ENCODE measurements around the gene NOS1AP. TPM values are rescaled to one million over a fixed set of nuclear protein-coding genes. Genes with fewer than 3 reads are reported as not detected.

NOS1AP gene
- total and polyA plus RNA-seq, 9 of the 15 experiments (the other 6 are each of a cell fraction or from before 2014, with no cell fraction given), result 0.07 to 1.5 (median 0.22) TPM

DNA sequence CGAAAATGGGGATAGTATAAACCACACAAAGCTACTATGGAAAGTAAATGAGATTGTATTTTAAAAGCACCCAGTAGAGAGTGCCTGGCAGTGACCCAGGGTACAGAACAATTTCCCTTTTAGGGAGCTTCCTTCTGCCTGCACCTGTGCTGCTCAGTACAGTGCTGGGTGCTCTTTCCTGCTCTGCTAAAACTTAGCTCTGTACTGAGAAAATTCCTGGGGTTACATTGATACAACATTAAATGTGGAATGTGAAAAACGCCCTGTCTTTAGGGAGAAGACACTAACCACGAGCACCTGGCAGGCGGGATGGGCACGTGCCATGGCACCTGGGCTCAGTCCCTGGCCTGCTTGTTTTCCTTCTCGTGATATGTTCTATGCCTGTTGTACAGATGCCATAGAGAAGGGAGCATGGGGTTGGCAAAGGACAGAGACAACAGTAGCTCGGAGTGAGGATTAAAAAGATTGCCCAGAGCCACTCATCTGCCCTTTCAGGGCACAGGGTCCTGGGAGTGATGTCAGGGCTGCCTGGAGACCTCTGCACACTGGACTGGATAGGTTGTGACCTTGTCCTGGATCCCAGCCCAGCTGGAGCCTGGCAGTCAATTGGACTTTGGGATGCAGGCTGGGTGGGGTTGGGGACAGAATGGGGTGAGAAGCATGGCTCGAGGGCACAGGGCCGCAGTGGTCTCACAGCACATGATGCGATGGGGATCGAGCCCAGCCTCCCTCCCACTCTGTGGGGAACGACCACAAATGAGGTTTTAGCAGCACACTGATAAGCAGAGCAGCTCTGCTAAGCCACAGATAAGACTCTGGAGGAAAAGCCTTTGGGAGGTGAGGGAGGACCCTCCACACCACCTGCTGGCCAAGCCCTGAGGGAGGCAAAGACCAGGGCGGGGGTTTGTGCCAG, 302.9 kb downstream of the NOS1AP start (continued):
- TF ChIP-seq NKRF (IDR thresholded peaks at IDR 0.05; ENCODE audit: borderline replicate concordance) (no peak), SAP30 (IDR thresholded peaks at IDR 0.05; ENCODE audit: borderline replicate concordance, insufficient read depth, low read depth, low read length, poor library complexity, severe bottlenecking) (no peak), NCOA1 (IDR thresholded peaks at IDR 0.05; ENCODE audit: low read depth) (peak; percentile 62; the same call in 1 of the 2 replicates), CBX2 (IDR thresholded peaks at IDR 0.05; ENCODE audit: insufficient read depth, low read length, poor library complexity, severe bottlenecking) (no peak), ZNF217 (CRISPR knock-in tag; IDR thresholded peaks at IDR 0.05) (no peak)
- TF ChIP-seq, protein P1, sequence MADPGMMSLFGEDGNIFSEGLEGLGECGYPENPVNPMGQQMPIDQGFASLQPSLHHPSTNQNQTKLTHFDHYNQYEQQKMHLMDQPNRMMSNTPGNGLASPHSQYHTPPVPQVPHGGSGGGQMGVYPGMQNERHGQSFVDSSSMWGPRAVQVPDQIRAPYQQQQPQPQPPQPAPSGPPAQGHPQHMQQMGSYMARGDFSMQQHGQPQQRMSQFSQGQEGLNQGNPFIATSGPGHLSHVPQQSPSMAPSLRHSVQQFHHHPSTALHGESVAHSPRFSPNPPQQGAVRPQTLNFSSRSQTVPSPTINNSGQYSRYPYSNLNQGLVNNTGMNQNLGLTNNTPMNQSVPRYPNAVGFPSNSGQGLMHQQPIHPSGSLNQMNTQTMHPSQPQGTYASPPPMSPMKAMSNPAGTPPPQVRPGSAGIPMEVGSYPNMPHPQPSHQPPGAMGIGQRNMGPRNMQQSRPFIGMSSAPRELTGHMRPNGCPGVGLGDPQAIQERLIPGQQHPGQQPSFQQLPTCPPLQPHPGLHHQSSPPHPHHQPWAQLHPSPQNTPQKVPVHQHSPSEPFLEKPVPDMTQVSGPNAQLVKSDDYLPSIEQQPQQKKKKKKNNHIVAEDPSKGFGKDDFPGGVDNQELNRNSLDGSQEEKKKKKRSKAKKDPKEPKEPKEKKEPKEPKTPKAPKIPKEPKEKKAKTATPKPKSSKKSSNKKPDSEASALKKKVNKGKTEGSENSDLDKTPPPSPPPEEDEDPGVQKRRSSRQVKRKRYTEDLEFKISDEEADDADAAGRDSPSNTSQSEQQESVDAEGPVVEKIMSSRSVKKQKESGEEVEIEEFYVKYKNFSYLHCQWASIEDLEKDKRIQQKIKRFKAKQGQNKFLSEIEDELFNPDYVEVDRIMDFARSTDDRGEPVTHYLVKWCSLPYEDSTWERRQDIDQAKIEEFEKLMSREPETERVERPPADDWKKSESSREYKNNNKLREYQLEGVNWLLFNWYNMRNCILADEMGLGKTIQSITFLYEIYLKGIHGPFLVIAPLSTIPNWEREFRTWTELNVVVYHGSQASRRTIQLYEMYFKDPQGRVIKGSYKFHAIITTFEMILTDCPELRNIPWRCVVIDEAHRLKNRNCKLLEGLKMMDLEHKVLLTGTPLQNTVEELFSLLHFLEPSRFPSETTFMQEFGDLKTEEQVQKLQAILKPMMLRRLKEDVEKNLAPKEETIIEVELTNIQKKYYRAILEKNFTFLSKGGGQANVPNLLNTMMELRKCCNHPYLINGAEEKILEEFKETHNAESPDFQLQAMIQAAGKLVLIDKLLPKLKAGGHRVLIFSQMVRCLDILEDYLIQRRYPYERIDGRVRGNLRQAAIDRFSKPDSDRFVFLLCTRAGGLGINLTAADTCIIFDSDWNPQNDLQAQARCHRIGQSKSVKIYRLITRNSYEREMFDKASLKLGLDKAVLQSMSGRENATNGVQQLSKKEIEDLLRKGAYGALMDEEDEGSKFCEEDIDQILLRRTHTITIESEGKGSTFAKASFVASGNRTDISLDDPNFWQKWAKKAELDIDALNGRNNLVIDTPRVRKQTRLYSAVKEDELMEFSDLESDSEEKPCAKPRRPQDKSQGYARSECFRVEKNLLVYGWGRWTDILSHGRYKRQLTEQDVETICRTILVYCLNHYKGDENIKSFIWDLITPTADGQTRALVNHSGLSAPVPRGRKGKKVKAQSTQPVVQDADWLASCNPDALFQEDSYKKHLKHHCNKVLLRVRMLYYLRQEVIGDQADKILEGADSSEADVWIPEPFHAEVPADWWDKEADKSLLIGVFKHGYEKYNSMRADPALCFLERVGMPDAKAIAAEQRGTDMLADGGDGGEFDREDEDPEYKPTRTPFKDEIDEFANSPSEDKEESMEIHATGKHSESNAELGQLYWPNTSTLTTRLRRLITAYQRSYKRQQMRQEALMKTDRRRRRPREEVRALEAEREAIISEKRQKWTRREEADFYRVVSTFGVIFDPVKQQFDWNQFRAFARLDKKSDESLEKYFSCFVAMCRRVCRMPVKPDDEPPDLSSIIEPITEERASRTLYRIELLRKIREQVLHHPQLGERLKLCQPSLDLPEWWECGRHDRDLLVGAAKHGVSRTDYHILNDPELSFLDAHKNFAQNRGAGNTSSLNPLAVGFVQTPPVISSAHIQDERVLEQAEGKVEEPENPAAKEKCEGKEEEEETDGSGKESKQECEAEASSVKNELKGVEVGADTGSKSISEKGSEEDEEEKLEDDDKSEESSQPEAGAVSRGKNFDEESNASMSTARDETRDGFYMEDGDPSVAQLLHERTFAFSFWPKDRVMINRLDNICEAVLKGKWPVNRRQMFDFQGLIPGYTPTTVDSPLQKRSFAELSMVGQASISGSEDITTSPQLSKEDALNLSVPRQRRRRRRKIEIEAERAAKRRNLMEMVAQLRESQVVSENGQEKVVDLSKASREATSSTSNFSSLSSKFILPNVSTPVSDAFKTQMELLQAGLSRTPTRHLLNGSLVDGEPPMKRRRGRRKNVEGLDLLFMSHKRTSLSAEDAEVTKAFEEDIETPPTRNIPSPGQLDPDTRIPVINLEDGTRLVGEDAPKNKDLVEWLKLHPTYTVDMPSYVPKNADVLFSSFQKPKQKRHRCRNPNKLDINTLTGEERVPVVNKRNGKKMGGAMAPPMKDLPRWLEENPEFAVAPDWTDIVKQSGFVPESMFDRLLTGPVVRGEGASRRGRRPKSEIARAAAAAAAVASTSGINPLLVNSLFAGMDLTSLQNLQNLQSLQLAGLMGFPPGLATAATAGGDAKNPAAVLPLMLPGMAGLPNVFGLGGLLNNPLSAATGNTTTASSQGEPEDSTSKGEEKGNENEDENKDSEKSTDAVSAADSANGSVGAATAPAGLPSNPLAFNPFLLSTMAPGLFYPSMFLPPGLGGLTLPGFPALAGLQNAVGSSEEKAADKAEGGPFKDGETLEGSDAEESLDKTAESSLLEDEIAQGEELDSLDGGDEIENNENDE (IDR thresholded peaks at IDR 0.05; ENCODE audit: low read depth, low read length), result no peak
